ENCODE results near the gene COL2A1.

GRCh38 chr12:48005001-48005749, 899 bp upstream of the COL2A1 start:
- no peak for TF ChIP-seq CTCF (IDR thresholded peaks at IDR 0.05; ENCODE audit: extremely low read depth in 1 of 2, insufficient read depth in 1 of 2, low read depth in 1 of 2, low read length in 2 of 2)
- no peak for TF ChIP-seq MYC (IDR thresholded peaks at IDR 0.05; ENCODE audit: low read depth, low read length)
- TF ChIP-seq EZH2 (IDR thresholded peaks at IDR 0.05; ENCODE audit: borderline replicate concordance, low read depth, low read length, severe bottlenecking): no peak
- no peak for TF ChIP-seq MAX (IDR thresholded peaks at IDR 0.05; ENCODE audit: insufficient read depth, insufficient read length)
- no peak for TF ChIP-seq POLR2AphosphoS5 (IDR thresholded peaks at IDR 0.05; ENCODE audit: insufficient read depth, low read depth, low read length)
- no peak for TF ChIP-seq POLR2A (IDR thresholded peaks at IDR 0.05; ENCODE audit: low read depth, low read length)
- TF ChIP-seq FOS (IDR thresholded peaks at IDR 0.05; ENCODE audit: borderline replicate concordance, insufficient read depth, low read length): no peak
- no peak for TF ChIP-seq GATA2 (IDR thresholded peaks at IDR 0.05; ENCODE audit: insufficient read depth, insufficient read length, low read depth, low read length)

Data from endothelial cell of umbilical vein (primary cell).